Mammary epithelial cell (primary cell): ENCODE results near the gene TBXA2R.

ENCODE experiments used
- CTCF ChIP-seq, 2 donors: IDR thresholded peaks in 1 of 2; conservative IDR thresholded peaks in 1 of 2; 2 replicates each; pipeline ENCODE4 v1.5.1; 2011 to 2012; ENCODE audit warnings: inconsistent platforms in 2 of 2, low read length in 2 of 2, mild to moderate bottlenecking in 2 of 2, control low read depth in 1 of 2, low read depth in 1 of 2; ENCODE audit not compliant: insufficient read depth in 1 of 2; ENCODE audit errors: extremely low read depth in 1 of 2
- EZH2 ChIP-seq: IDR thresholded peaks from 2 replicates; pipeline ENCODE4 v1.6.1; 2012; ENCODE audit warnings: low read length, inconsistent platforms, borderline replicate concordance

GRCh38 chr19:3644351-3645066 is 37.8 kb upstream of the TBXA2R start:
- TF ChIP-seq CTCF (conservative IDR thresholded peaks at IDR 0.05 in 1 of 2, IDR thresholded peaks at IDR 0.05 in 1 of 2; ENCODE audit: extremely low read depth in 1 of 2, insufficient read depth in 1 of 2, low read depth in 1 of 2, low read length in 2 of 2) (no peak), EZH2 (no peak)
